ENCODE data around the gene AR. TPM values are rescaled to one million over a fixed set of nuclear protein-coding genes. Genes with fewer than 3 reads are reported as not detected.

Gene AR
- polyA plus RNA-seq, 1 donor (not counting 4 experiments of a cell fraction or from before 2014, with no cell fraction given) = 0.47 TPM

GRCh38 chrX:67700602-67701001 is 156.8 kb downstream of the AR start:
- TF ChIP-seq CTCF (optimal IDR thresholded peaks at IDR 0.05 in 1 of 3, IDR thresholded peaks at IDR 0.05 in 1 of 3, conservative IDR thresholded peaks at IDR 0.05 in 1 of 3; ENCODE audit: extremely low read depth in 1 of 3, insufficient read depth in 2 of 3, low read length in 3 of 3) (no peak), EZH2 (IDR thresholded peaks at IDR 0.05; ENCODE audit: low read length) (no peak)
- Histone ChIP-seq H2AFZ (ENCODE audit: control insufficient read depth, low read length) (no peak overlapping the region), H3K9me3 (ENCODE audit: control insufficient read depth, low read depth, low read length) (no peaks in the 10 kb centered on the region), H3K79me2 (ENCODE audit: control insufficient read depth, insufficient read depth, low read length) (no peaks in the 10 kb centered on the region), H4K20me1 (ENCODE audit: control insufficient read depth, extremely low read depth, insufficient read depth, low read length) (no peaks in the 10 kb centered on the region), H3K27me3 (ENCODE audit: control insufficient read depth, extremely low read depth, insufficient read depth, low read length) (no peaks in the 10 kb centered on the region), H3K9me1 (ENCODE audit: control insufficient read depth, extremely low read depth, insufficient read depth, low read length) (no peaks in the 10 kb centered on the region), H3K4me3 (ENCODE audit: control insufficient read depth in 2 of 3, extremely low read depth in 1 of 3, insufficient read depth in 2 of 3, low read depth in 1 of 3, low read length in 3 of 3) (no peak overlapping the region), H3K27ac (ENCODE audit: control insufficient read depth, insufficient read depth, low read length) (no peak overlapping the region), H3K9ac (ENCODE audit: control insufficient read depth, extremely low read depth, insufficient read depth, low read length) (no peak overlapping the region), H3K4me1 (ENCODE audit: control insufficient read depth, extremely low read depth, insufficient read depth, low read length) (no peaks in the 10 kb centered on the region), H3K4me2 (ENCODE audit: control insufficient read depth, extremely low read depth, insufficient read depth, low read depth, low read length) (no peak overlapping the region), H3K36me3 (ENCODE audit: control insufficient read depth in 2 of 2, extremely low read depth in 1 of 2, insufficient read depth in 2 of 2, low read length in 2 of 2) (no peaks in the 10 kb centered on the region)
- FAIRE-seq = no peak
- dilution Hi-C loops (cut with MboI; ENCODE audit: extremely low pct_ligation_motif_present, low sequenced_read_pairs) = no loop called here
- DNase-seq (ENCODE audit: low read depth, low spot score) = no peak

GRCh38 chrX:67714004-67714403 is 170.2 kb downstream of the AR start:
- Histone ChIP-seq H3K4me2 (ENCODE audit: control insufficient read depth, extremely low read depth, insufficient read depth, low read depth, low read length) (no peak overlapping the region), H3K4me1 (ENCODE audit: control insufficient read depth, extremely low read depth, insufficient read depth, low read length) (no peaks in the 10 kb centered on the region), H3K9me1 (ENCODE audit: control insufficient read depth, extremely low read depth, insufficient read depth, low read length) (no peaks in the 10 kb centered on the region), H3K36me3 (ENCODE audit: control insufficient read depth in 2 of 2, extremely low read depth in 1 of 2, insufficient read depth in 2 of 2, low read length in 2 of 2) (no peaks in the 10 kb centered on the region), H3K9ac (ENCODE audit: control insufficient read depth, extremely low read depth, insufficient read depth, low read length) (no peak overlapping the region), H3K79me2 (ENCODE audit: control insufficient read depth, insufficient read depth, low read length) (no peaks in the 10 kb centered on the region), H2AFZ (ENCODE audit: control insufficient read depth, low read length) (no peak overlapping the region), H3K9me3 (ENCODE audit: control insufficient read depth, low read depth, low read length) (no peaks in the 10 kb centered on the region), H3K4me3 (ENCODE audit: control insufficient read depth in 2 of 3, extremely low read depth in 1 of 3, insufficient read depth in 2 of 3, low read depth in 1 of 3, low read length in 3 of 3) (no peak overlapping the region), H3K27me3 (ENCODE audit: control insufficient read depth, extremely low read depth, insufficient read depth, low read length) (no peaks in the 10 kb centered on the region), H4K20me1 (ENCODE audit: control insufficient read depth, extremely low read depth, insufficient read depth, low read length) (no peaks in the 10 kb centered on the region), H3K27ac (ENCODE audit: control insufficient read depth, insufficient read depth, low read length) (no peak overlapping the region)
- TF ChIP-seq CTCF (optimal IDR thresholded peaks at IDR 0.05 in 1 of 3, IDR thresholded peaks at IDR 0.05 in 1 of 3, conservative IDR thresholded peaks at IDR 0.05 in 1 of 3; ENCODE audit: extremely low read depth in 1 of 3, insufficient read depth in 2 of 3, low read length in 3 of 3) = no peak
- no peak for TF ChIP-seq EZH2 (IDR thresholded peaks at IDR 0.05; ENCODE audit: low read length)
- DNase-seq (ENCODE audit: low read depth, low spot score) (no peak), FAIRE-seq (no peak)
- dilution Hi-C loops (cut with MboI; ENCODE audit: extremely low pct_ligation_motif_present, low sequenced_read_pairs) = no loop called here
